ENCODE data around the gene TBC1D2. TPM values are rescaled to one million over a fixed set of nuclear protein-coding genes. Genes with fewer than 3 reads are reported as not detected.

The TBC1D2 gene
- total and polyA plus RNA-seq, 10 of the 15 experiments (the other 5 are each of a cell fraction or from before 2014, with no cell fraction given): 0.04 to 1.6 (median 1.1) TPM

DNA sequence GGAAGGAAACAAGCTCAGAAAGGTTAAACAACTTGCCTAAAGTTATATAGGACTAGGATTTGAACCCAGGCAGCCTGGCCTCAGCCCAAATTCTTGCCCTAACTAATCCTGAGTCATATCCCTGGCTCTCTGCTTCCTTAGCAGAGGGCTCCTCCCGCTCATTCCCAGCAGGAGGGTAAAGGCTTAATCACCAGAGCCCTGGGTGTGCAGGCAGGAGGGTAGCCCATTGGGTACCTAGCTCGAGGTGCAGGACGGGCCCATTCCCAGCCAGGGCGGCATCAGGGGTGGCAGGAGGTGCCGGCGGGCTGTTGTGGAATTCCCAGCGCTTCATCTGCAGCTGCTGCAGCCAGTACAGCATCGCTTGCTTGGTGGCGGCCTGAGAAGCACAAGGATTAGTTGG, 3.9 kb downstream of the TBC1D2 start:
- Histone ChIP-seq H3K36me3 (ENCODE audit: control insufficient read depth in 2 of 2, insufficient read depth in 2 of 2, low read length in 1 of 2) (no peaks in the 10 kb centered on the region), H3K4me3 (no peak overlapping the region), H3K79me2 (ENCODE audit: control insufficient read depth, insufficient read depth, low read length) (no peaks in the 10 kb centered on the region), H3K4me1 (ENCODE audit: control insufficient read depth, insufficient read depth, low read length) (peaks cover 4% of the 10 kb centered on the region), H3K9ac (ENCODE audit: control insufficient read depth, insufficient read depth, low read length) (no peak overlapping the region), H3K27ac (ENCODE audit: control insufficient read depth, insufficient read depth) (no peak overlapping the region), H4K20me1 (ENCODE audit: control insufficient read depth, insufficient read depth) (no peaks in the 10 kb centered on the region), H3K4me2 (ENCODE audit: control insufficient read depth, insufficient read depth) (no peak overlapping the region), H2AFZ (ENCODE audit: control insufficient read depth, low read depth, low read length) (no peak overlapping the region), H3K27me3 (replicated peaks in 1 of 2; ENCODE audit: control insufficient read depth in 2 of 2, insufficient read depth in 2 of 2, low read length in 1 of 2) (no peaks in the 10 kb centered on the region), H3K9me3 (replicated peaks; ENCODE audit: control insufficient read depth, insufficient read depth, low read length) (no peaks in the 10 kb centered on the region; the same call in 2 of the 3 replicates)
- ATAC-seq (no peak), FAIRE-seq (no peak), DNase-seq (ENCODE audit: low read depth, low spot score) (no peak)
- in situ Hi-C loops (cut with MboI) (no loop called here), intact Hi-C loops (cut with micrococcal nuclease; ENCODE audit: unreplicated experiment) (no loop called here)
- 59% methylated on average over 9 of the region's 9 CpGs for WGBS (ENCODE audit: insufficient coverage, insufficient replicate concordance, low lambda C conversion rate, missing lambda C conversion rate)
- ChIA-PET RAD21 (ENCODE audit: unreplicated experiment) (no interaction called here), POLR2A (no interaction called here), CTCF (no interaction called here), SMC1A (ENCODE audit: uncharacterized antibody, unreplicated experiment) (no interaction called here)
- no peak for TF ChIP-seq SREBF1 (IDR thresholded peaks at IDR 0.05; ENCODE audit: low read length)
- no peak for TF ChIP-seq NBN (IDR thresholded peaks at IDR 0.05)
- no peak for TF ChIP-seq NFIC (IDR thresholded peaks at IDR 0.05; ENCODE audit: low read depth, low read length)
- TF ChIP-seq POLR2AphosphoS2 (IDR thresholded peaks at IDR 0.05; ENCODE audit: low read depth, low read length): no peak
- TF ChIP-seq BHLHE40 (IDR thresholded peaks at IDR 0.05; ENCODE audit: borderline replicate concordance in 1 of 2, low read depth in 2 of 2, low read length in 1 of 2): no peak
- TF ChIP-seq BMI1 (IDR thresholded peaks at IDR 0.05; ENCODE audit: borderline replicate concordance): no peak
- no peak for TF ChIP-seq EED (IDR thresholded peaks at IDR 0.05; ENCODE audit: low read depth)
- no peak for TF ChIP-seq RELA (IDR thresholded peaks at IDR 0.05; ENCODE audit: borderline replicate concordance, partially characterized antibody)
- TF ChIP-seq, protein P1, sequence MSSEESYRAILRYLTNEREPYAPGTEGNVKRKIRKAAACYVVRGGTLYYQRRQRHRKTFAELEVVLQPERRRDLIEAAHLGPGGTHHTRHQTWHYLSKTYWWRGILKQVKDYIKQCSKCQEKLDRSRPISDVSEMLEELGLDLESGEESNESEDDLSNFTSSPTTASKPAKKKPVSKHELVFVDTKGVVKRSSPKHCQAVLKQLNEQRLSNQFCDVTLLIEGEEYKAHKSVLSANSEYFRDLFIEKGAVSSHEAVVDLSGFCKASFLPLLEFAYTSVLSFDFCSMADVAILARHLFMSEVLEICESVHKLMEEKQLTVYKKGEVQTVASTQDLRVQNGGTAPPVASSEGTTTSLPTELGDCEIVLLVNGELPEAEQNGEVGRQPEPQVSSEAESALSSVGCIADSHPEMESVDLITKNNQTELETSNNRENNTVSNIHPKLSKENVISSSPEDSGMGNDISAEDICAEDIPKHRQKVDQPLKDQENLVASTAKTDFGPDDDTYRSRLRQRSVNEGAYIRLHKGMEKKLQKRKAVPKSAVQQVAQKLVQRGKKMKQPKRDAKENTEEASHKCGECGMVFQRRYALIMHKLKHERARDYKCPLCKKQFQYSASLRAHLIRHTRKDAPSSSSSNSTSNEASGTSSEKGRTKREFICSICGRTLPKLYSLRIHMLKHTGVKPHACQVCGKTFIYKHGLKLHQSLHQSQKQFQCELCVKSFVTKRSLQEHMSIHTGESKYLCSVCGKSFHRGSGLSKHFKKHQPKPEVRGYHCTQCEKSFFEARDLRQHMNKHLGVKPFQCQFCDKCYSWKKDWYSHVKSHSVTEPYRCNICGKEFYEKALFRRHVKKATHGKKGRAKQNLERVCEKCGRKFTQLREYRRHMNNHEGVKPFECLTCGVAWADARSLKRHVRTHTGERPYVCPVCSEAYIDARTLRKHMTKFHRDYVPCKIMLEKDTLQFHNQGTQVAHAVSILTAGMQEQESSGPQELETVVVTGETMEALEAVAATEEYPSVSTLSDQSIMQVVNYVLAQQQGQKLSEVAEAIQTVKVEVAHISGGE (CRISPR knock-in tag; IDR thresholded peaks at IDR 0.05): no peak
- no peak for TF ChIP-seq CHD2 (IDR thresholded peaks at IDR 0.05; ENCODE audit: borderline replicate concordance, low read depth, low read length)
- TF ChIP-seq MYB (IDR thresholded peaks at IDR 0.05; ENCODE audit: borderline replicate concordance, low read depth, low read length): no peak
- no peak for TF ChIP-seq POLR2A (IDR thresholded peaks at IDR 0.05; ENCODE audit: low read depth, low read length)
- no peak for TF ChIP-seq HDAC2 (IDR thresholded peaks at IDR 0.05)
- TF ChIP-seq RFX5 (IDR thresholded peaks at IDR 0.05; ENCODE audit: low read depth, low read length): no peak
- TF ChIP-seq LARP7 (IDR thresholded peaks at IDR 0.05): no peak
- TF ChIP-seq CTCF (IDR thresholded peaks at IDR 0.05 in 2 of 3, conservative IDR thresholded peaks at IDR 0.05 in 1 of 3; ENCODE audit: control insufficient read depth in 2 of 3, extremely low read depth in 1 of 3, insufficient read depth in 1 of 3, low read depth in 3 of 3, low read length in 3 of 3): no peak
- TF ChIP-seq CEBPB (IDR thresholded peaks at IDR 0.05; ENCODE audit: borderline replicate concordance in 1 of 2, low read depth in 2 of 2, low read length in 2 of 2): no peak
- TF ChIP-seq E4F1 (IDR thresholded peaks at IDR 0.05; ENCODE audit: borderline replicate concordance, partially characterized antibody): no peak
- no TSS peak for BruUV-seq (replicated peaks)
